MCF 10A (cell line): ENCODE results near the gene MATR3. TPM values are rescaled to one million over a fixed set of nuclear protein-coding genes. Genes with fewer than 3 reads are reported as not detected.

ENCODE experiments used
- BruUV-seq: library from RNA; stranded (reverse); fragments of 400-500 nt; replicated peaks from 2 replicates; lab custom pipeline; 2021; lab: Mats Ljungman, UMichigan
- CTCF ChIA-PET: fragments of 300-600 bp; sonication (Branson Sonifier 250); formaldehyde crosslinking; extraction: SDS; loops from one replicate; lab custom pipeline; 2021; ENCODE audit warnings: antibody characterized with exemption, inconsistent platforms; lab: Yijun Ruan, JAX
- POLR2A ChIA-PET: fragments of 300-600, 350-650 bp; sonication (Branson Sonifier 250); formaldehyde crosslinking; extraction: SDS; loops from one replicate; lab custom pipeline; 2020; ENCODE audit warnings: antibody characterized with exemption, inconsistent platforms; lab: Yijun Ruan, JAX
- DNase-seq: peaks from one replicate; pipeline ENCODE4 v3.0.0-alpha.2; 2018; ENCODE audit not compliant: unreplicated experiment
- H3K27ac Mint-ChIP-seq: one replicate; pipeline ENCODE4 v1.8.0; 2022; ENCODE audit warnings: mild to moderate bottlenecking, low read depth, mixed read lengths; ENCODE audit not compliant: unreplicated experiment
- H3K27me3 Mint-ChIP-seq: one replicate; pipeline ENCODE4 v1.8.0; 2022; ENCODE audit warnings: mixed read lengths; ENCODE audit not compliant: insufficient read depth, unreplicated experiment
- H3K36me3 Mint-ChIP-seq: one replicate; pipeline ENCODE4 v1.8.0; 2022; ENCODE audit warnings: mild to moderate bottlenecking, moderate library complexity, mixed read lengths; ENCODE audit not compliant: insufficient read depth, unreplicated experiment
- H3K4me1 Mint-ChIP-seq: one replicate; pipeline ENCODE4 v1.8.0; 2022; ENCODE audit warnings: mixed read lengths; ENCODE audit not compliant: insufficient read depth, unreplicated experiment
- H3K4me3 Mint-ChIP-seq: one replicate; pipeline ENCODE4 v1.8.0; 2022; ENCODE audit warnings: mild to moderate bottlenecking, moderate library complexity, mixed read lengths; ENCODE audit not compliant: unreplicated experiment
- H3K9me3 Mint-ChIP-seq: one replicate; pipeline ENCODE4 v1.8.0; 2022; ENCODE audit warnings: mixed read lengths; ENCODE audit not compliant: unreplicated experiment
- CTCF ChIP-seq: fragments of 200-600 bp; IDR thresholded peaks from one replicate; pipeline ENCODE4 v1.8.0; 2022; ENCODE audit warnings: antibody characterized with exemption, mild to moderate bottlenecking; ENCODE audit not compliant: unreplicated experiment
- intact Hi-C: fragments of 100-400 bp; cut with micrococcal nuclease; formaldehyde crosslinking; loops from 2 replicates; pipeline ENCODE4 v1.14.1; 2022
- total RNA-seq: library from RNA; stranded (reverse); gene quantifications from 2 replicates; pipeline ENCODE4 v1.2.3, GENCODE V29; 2022

MATR3 gene
- total RNA-seq, 1 experiment from 2014 or later = 159 TPM

- H3K9me3 Mint-ChIP-seq = no peaks in the 10 kb centered on the region
- H3K36me3 Mint-ChIP-seq = peaks cover 95% of the 10 kb centered on the region
- H3K27ac Mint-ChIP-seq = no peak overlapping the region
- no peak overlapping the region for H3K4me3 Mint-ChIP-seq
- DNase-seq = no peak
- peaks cover 26% of the 10 kb centered on the region for H3K4me1 Mint-ChIP-seq
- no peak for TF ChIP-seq CTCF
- ChIA-PET POLR2A (interaction anchor here (0.5 to 20.1 kb wide), 3 partner anchors 8 to 80 kb away, joined by 3 to 413 read pairs (median 111); partner anchors contain the start of gene MATR3), CTCF (interaction anchor here (0.6 to 1.5 kb wide), 4 partner anchors 8 to 779 kb away, joined by 3 to 7 read pairs (median 4); no protein-coding TSS in a partner anchor)
- no TSS peak for BruUV-seq
- H3K27me3 Mint-ChIP-seq = no peaks in the 10 kb centered on the region
- intact Hi-C loops = no loop called here
These were observed 10.0 kb upstream of the MATR3 start for GRCh38 chr5:139283252-139284166.

GRCh38 chr5:139284295-139284694, 9.2 kb upstream of the MATR3 start:
- intact Hi-C loops = no loop called here
- Mint-ChIP-seq H3K4me3 (no peak overlapping the region), H3K36me3 (peaks cover 87% of the 10 kb centered on the region), H3K27ac (no peak overlapping the region), H3K9me3 (no peaks in the 10 kb centered on the region), H3K4me1 (peaks cover 26% of the 10 kb centered on the region), H3K27me3 (no peaks in the 10 kb centered on the region)
- ChIA-PET POLR2A (interaction anchor here (8.3 to 20.1 kb wide), 2 partner anchors 9 to 15 kb away, joined by 111 to 413 read pairs; partner anchors contain the start of gene MATR3), CTCF (interaction anchor here (0.6 to 2.0 kb wide), 3 partner anchors 8 to 336 kb away, joined by 3 to 7 read pairs (median 6); no protein-coding TSS in a partner anchor)
- BruUV-seq = no TSS peak
- TF ChIP-seq CTCF = no peak
- no peak for DNase-seq

GRCh38 chr5:139285651-139286392, 7.7 kb upstream of the MATR3 start:
- H3K9me3 Mint-ChIP-seq = no peaks in the 10 kb centered on the region
- intact Hi-C loops = no loop called here
- POLR2A ChIA-PET = interaction anchor here (0.9 to 20.1 kb wide), 6 partner anchors 10 to 711 kb away, joined by 3 to 413 read pairs (median 9); partner anchors contain the start of genes HSPA9, MATR3 and PAIP2

More at GRCh38 chr5:139285651-139286392, 7.7 kb upstream of the MATR3 start:
- DNase-seq = no peak
- Mint-ChIP-seq H3K27me3 (no peaks in the 10 kb centered on the region), H3K36me3 (peaks cover 81% of the 10 kb centered on the region), H3K27ac (no peak overlapping the region), H3K4me1 (peaks cover 26% of the 10 kb centered on the region), H3K4me3 (no peak overlapping the region)
- CTCF ChIA-PET = interaction anchor here (0.6 to 2.2 kb wide), 4 partner anchors 10 to 139 kb away, joined by 3 to 13 read pairs (median 4); no protein-coding TSS in a partner anchor
- BruUV-seq = TSS peak; percentile 0
- no peak for TF ChIP-seq CTCF
